A549 (cell line): ENCODE measurements around the gene NXF1. TPM values are rescaled to one million over a fixed set of nuclear protein-coding genes. Genes with fewer than 3 reads are reported as not detected.

Experiments used
- ATAC-seq, 2 experiments: fragments of 200-7000 bp in 1 of 2; fragments of >200 bp in 1 of 2; cut with Nextera tagmentation in 1 of 2; cut with Tn5 transposase in 1 of 2; 3 replicates each; pipeline versions ENCODE4 v1.8.0 to v1.9.1; 2018 to 2020; ENCODE audit warnings: mild to moderate bottlenecking in 1 of 2, moderate library complexity in 1 of 2
- CTCF ChIA-PET: fragments of 300-600 bp; sonication (Branson Sonifier 250); formaldehyde crosslinking; extraction: SDS; loops from one replicate; lab custom pipeline; 2021; ENCODE audit warnings: antibody characterized with exemption, inconsistent platforms; lab: Yijun Ruan, JAX
- POLR2A ChIA-PET: fragments of 350-600 bp; formaldehyde crosslinking; extraction: SDS; loops from one replicate; lab custom pipeline; 2021; ENCODE audit warnings: antibody characterized with exemption, inconsistent platforms; lab: Yijun Ruan, JAX
- DNase-seq, 2 experiments: peaks; one replicate each; pipeline versions ENCODE4 v3.0.0 to v3.0.0-alpha.2; 2011 to 2016; ENCODE audit warnings: low read depth in 1 of 2, low spot score in 1 of 2
- FAIRE-seq: peaks from 2 replicates; lab custom pipeline; 2011; peaks lifted over from hg19 to GRCh38; lab: Jason Lieb, UNC
- H3K27ac ChIP-seq, 2 experiments: fragments of >200 bp; sonication (Bioruptor Twin); formaldehyde crosslinking; 3 replicates each; pipeline ENCODE4 v1.5.1; 2016 to 2017
- H3K4me1 ChIP-seq: fragments of >200 bp; sonication (Bioruptor Twin); formaldehyde crosslinking; 3 replicates; pipeline ENCODE4 v1.6.1; 2016
- H3K4me2 ChIP-seq: fragments of >200 bp; sonication (Bioruptor Twin); formaldehyde crosslinking; 3 replicates; pipeline ENCODE4 v1.6.1; 2016
- H3K4me3 ChIP-seq: fragments of >200 bp; sonication (Bioruptor Twin); formaldehyde crosslinking; 3 replicates; pipeline ENCODE4 v1.5.1; 2016
- H3K9me3 ChIP-seq: fragments of >200 bp; sonication (Bioruptor Twin); formaldehyde crosslinking; 3 replicates; pipeline ENCODE4 v1.6.1; 2016
- ATOH8 ChIP-seq: fragments of 250-450 bp; sonication (Bioruptor Pico); IDR thresholded peaks from 2 replicates; pipeline ENCODE4 v1.5.0; 2020; ENCODE audit warnings: low read depth, mild to moderate bottlenecking, moderate library complexity
- BCL3 ChIP-seq: fragments of >200 bp; sonication (Bioruptor Twin); formaldehyde crosslinking; IDR thresholded peaks from 3 replicates; pipeline ENCODE4 v1.6.1; 2016
- CHD2 ChIP-seq: fragments of 150-350 bp; IDR thresholded peaks from 2 replicates; pipeline ENCODE4 v1.6.1; 2014; ENCODE audit warnings: low read length; ENCODE audit not compliant: partially characterized antibody
- CTCF ChIP-seq: fragments of >200 bp; sonication (Bioruptor Twin); formaldehyde crosslinking; IDR thresholded peaks from 3 replicates; pipeline ENCODE4 v1.5.1; 2016
- EHF ChIP-seq: fragments of 250-450 bp; sonication (Bioruptor Pico); IDR thresholded peaks from 2 replicates; pipeline ENCODE4 v1.5.0; 2020; ENCODE audit warnings: mild to moderate bottlenecking
- ELK1 ChIP-seq: fragments of 150-350 bp; IDR thresholded peaks from 2 replicates; pipeline ENCODE4 v1.6.1; 2014; ENCODE audit warnings: low read depth, mild to moderate bottlenecking, low read length
- HMGXB4 ChIP-seq: fragments of 250-450 bp; sonication (Bioruptor Pico); IDR thresholded peaks from 2 replicates; pipeline ENCODE4 v1.5.0; 2021; ENCODE audit warnings: mild to moderate bottlenecking, moderate library complexity, borderline replicate concordance
- HOXB5 ChIP-seq: fragments of 250-450 bp; sonication (Bioruptor Pico); IDR thresholded peaks from 2 replicates; pipeline ENCODE4 v1.5.0; 2020; ENCODE audit warnings: mild to moderate bottlenecking, moderate library complexity
- MAX ChIP-seq: IDR thresholded peaks from 2 replicates; pipeline ENCODE4 v1.6.1; 2012
- MAZ ChIP-seq: fragments of 150-350 bp; IDR thresholded peaks from 2 replicates; pipeline ENCODE4 v1.6.1; 2014; ENCODE audit warnings: antibody characterized with exemption, low read depth, low read length, borderline replicate concordance
- NPAS2 ChIP-seq: fragments of 250-450 bp; sonication (Bioruptor Pico); IDR thresholded peaks from 2 replicates; pipeline ENCODE4 v1.8.0; 2022; ENCODE audit warnings: mild to moderate bottlenecking, moderate library complexity, borderline replicate concordance
- PBX3 ChIP-seq: IDR thresholded peaks from 2 replicates; pipeline ENCODE4 v1.6.1; 2012
- POLR2A ChIP-seq: IDR thresholded peaks from 2 replicates; pipeline ENCODE4 v1.6.1; 2012; ENCODE audit warnings: mild to moderate bottlenecking, low read length
- RAD21 ChIP-seq, 2 experiments: fragments of >200 bp in 1 of 2; sonication (Bioruptor Twin) in 1 of 2; formaldehyde crosslinking in 1 of 2; IDR thresholded peaks in 1 of 2; conservative IDR thresholded peaks in 1 of 2; 2 replicates in 1 of 2; 3 replicates in 1 of 2; pipeline ENCODE4 v1.6.1; 2012 to 2018; ENCODE audit warnings: inconsistent platforms in 1 of 2
- RFX5 ChIP-seq: fragments of 450-650 bp; IDR thresholded peaks from 2 replicates; pipeline ENCODE4 v1.7.1; 2014; ENCODE audit warnings: antibody characterized with exemption, mild to moderate bottlenecking, moderate library complexity
- RNF2 ChIP-seq: fragments of 200-600 bp; sonication (generic); IDR thresholded peaks from 2 replicates; pipeline ENCODE4 v1.6.1; 2016; ENCODE audit warnings: low read depth, mild to moderate bottlenecking, antibody characterized with exemption, moderate library complexity, borderline replicate concordance
- SMC3 ChIP-seq: fragments of >200 bp; sonication (Bioruptor Twin); formaldehyde crosslinking; IDR thresholded peaks from 3 replicates; pipeline ENCODE4 v1.6.1; 2018; ENCODE audit warnings: inconsistent platforms
- ZNF302 ChIP-seq: fragments of 250-450 bp; sonication (Bioruptor Pico); IDR thresholded peaks from 2 replicates; pipeline ENCODE4 v1.9.0; 2021; ENCODE audit warnings: inconsistent platforms, mild to moderate bottlenecking, moderate library complexity
- WGBS: methylation state at CpG from one replicate; pipeline ENCODE4 v1.1.6; 2017; ENCODE audit errors: missing lambda C conversion rate; 5-methylcytosine and 5-hydroxymethylcytosine counted together
- polyA plus RNA-seq, 4 experiments: library from polyadenylated mRNA; depleted of rRNA in 3 of 4; stranded (reverse); fragments of >200 nt; fragmentation: RNase III in 1 of 4; extraction: RNeasy Plus Mini Kit Qiagen cat#74134 plus additional on column Dnase treatment in 1 of 4; gene quantifications; 2 replicates in 3 of 4; 3 replicates in 1 of 4; pipeline ENCODE4 v1.2.3, GENCODE V29; 2011 to 2017

NXF1 gene
- polyA plus RNA-seq, 2 of the 4 experiments (the other 2 are of a cell fraction) = 35.5 to 47.7 TPM

- TF ChIP-seq EHF (CRISPR knock-in tag) (no peak), RFX5 (no peak; the same call in 1 of the 2 replicates), NPAS2 (no peak), HMGXB4 (CRISPR knock-in tag) (peak; percentile 27; the same call in 1 of the 2 replicates), POLR2A (peak; percentile 97), ELK1 (no peak), CHD2 (no peak), PBX3 (peak; percentile 79), BCL3 (peak; percentile 85), MAX (peak; percentile 86)
- TF ChIP-seq, all 56 proteins: peak for 14
Measured at GRCh38 chr11:62787005-62787759, 18.1 kb downstream of the NXF1 start, which contains the start of gene TMEM179B (continued).

- FAIRE-seq = no peak
- DNase-seq = peak; percentile 86 to 92
- peak overlapping the region; percentile 89 to 96 for H3K27ac ChIP-seq
- H3K4me3 ChIP-seq = peak overlapping the region; percentile 78
- peak; percentile 76 to 80 for ATAC-seq
- no peaks in the 10 kb centered on the region for H3K9me3 ChIP-seq
- CTCF ChIA-PET = interaction anchor here (0.5 to 8.3 kb wide), 53 partner anchors 10 to 402 kb away, joined by 3 to 211 read pairs (median 4); partner anchors contain the start of genes HNRNPUL2, LRRN4CL, NXF1 and POLR2G
- whole genome bisulfite sequencing = 8% methylated on average over 9 of the region's 51 CpGs
- H3K4me1 ChIP-seq = peaks cover 31% of the 10 kb centered on the region
- TF ChIP-seq PBX3 = peak; percentile 59; the same call in 1 of the 2 replicates
- TF ChIP-seq POLR2A = 0 out of 2 replicates have a peak, but pooled peaks have one; percentile 15
- 0 out of 2 replicates have a peak, but pooled peaks have one; percentile 38 for TF ChIP-seq HOXB5 (CRISPR knock-in tag)
- peak; percentile 73 for TF ChIP-seq SMC3
- 0 out of 2 replicates have a peak, but pooled peaks have one; percentile 21 for TF ChIP-seq MAZ
- no peak for TF ChIP-seq ZNF302
- peak; percentile 45 to 47; a peak in 4 of 5 replicates for TF ChIP-seq RAD21 (conservative IDR thresholded peaks at IDR 0.05 in 1 of 2, IDR thresholded peaks at IDR 0.05 in 1 of 2)
- TF ChIP-seq ATOH8 (CRISPR knock-in tag) = no peak
- TF ChIP-seq MAX = 0 out of 2 replicates have a peak, but pooled peaks have one; percentile 26
- TF ChIP-seq RNF2 = no peak
- peak; percentile 55; the same call in 1 of the 2 replicates for TF ChIP-seq HMGXB4 (CRISPR knock-in tag)
- peak; percentile 93 for TF ChIP-seq CTCF
- TF ChIP-seq, all 56 proteins: peak for 9
- H3K4me2 ChIP-seq = peak overlapping the region; percentile 77
- POLR2A ChIA-PET = interaction anchor here (0.6 to 3.6 kb wide), 16 partner anchors 10 to 288 kb away, joined by 3 to 59 read pairs (median 5); partner anchors contain the start of genes C11orf98, CSKMT, HNRNPUL2 and NXF1
Measured at GRCh38 chr11:62786318-62787004, 18.8 kb downstream of the NXF1 start.
